K562 (cell line): ENCODE results near the gene JKAMP. TPM values are rescaled to one million over a fixed set of nuclear protein-coding genes. Genes with fewer than 3 reads are reported as not detected.
A peak's percentile ranks its signal among the peaks of the same experiment; 100 is the strongest.

Experiments used
- ADNP ChIP-seq: fragments of 200-800 bp; sonication (Bioruptor generic); IDR thresholded peaks from 2 replicates; pipeline ENCODE4 v1.6.1; 2016; ENCODE audit warnings: missing genetic modification characterization, missing compliant biosample characterization
- HMBOX1 ChIP-seq: sonication (generic); IDR thresholded peaks from 2 replicates; pipeline ENCODE4 v1.6.1; 2016
- MEF2D ChIP-seq: conservative IDR thresholded peaks from 2 replicates; pipeline ENCODE4 v1.6.1; 2016; ENCODE audit warnings: low read depth, missing genetic modification characterization, missing compliant biosample characterization
- NR1H2 ChIP-seq: sonication (generic); formaldehyde crosslinking; IDR thresholded peaks from 2 replicates; pipeline ENCODE4 v1.4.0; 2020; ENCODE audit warnings: mild to moderate bottlenecking, missing genetic modification reagents
- PRPF4 ChIP-seq: fragments of 200-400 bp; formaldehyde crosslinking; IDR thresholded peaks from one replicate; pipeline ENCODE4 v1.6.1; 2017; ENCODE audit warnings: low read length, low read depth, mild to moderate bottlenecking; ENCODE audit not compliant: insufficient read depth, poor library complexity, severe bottlenecking
- SMAD4 ChIP-seq: fragments of 250-450 bp; sonication (Bioruptor Pico); conservative IDR thresholded peaks from 2 replicates; pipeline ENCODE4 v1.8.0; 2021; ENCODE audit warnings: inconsistent platforms, mild to moderate bottlenecking, moderate library complexity
- TAF9B ChIP-seq: fragments of 450-650 bp; IDR thresholded peaks from 2 replicates; pipeline ENCODE4 v1.6.1; 2018; ENCODE audit warnings: mild to moderate bottlenecking; ENCODE audit not compliant: partially characterized antibody
- ZNF3 ChIP-seq: fragments of 250-450 bp; sonication (Bioruptor Pico); IDR thresholded peaks from 2 replicates; pipeline ENCODE4 v1.5.0; 2021; ENCODE audit warnings: mild to moderate bottlenecking, moderate library complexity
- ZNF324 ChIP-seq: fragments of 250-450 bp; sonication (Bioruptor Pico); IDR thresholded peaks from 2 replicates; pipeline ENCODE4 v1.4.0; 2020; ENCODE audit warnings: mild to moderate bottlenecking
- ZNF407 ChIP-seq: fragments of 450-650 bp; IDR thresholded peaks from 2 replicates; pipeline ENCODE4 v1.6.1; 2016; ENCODE audit warnings: low read depth
- ZNF592 ChIP-seq: fragments of 450-650 bp; IDR thresholded peaks from 2 replicates; pipeline ENCODE4 v1.6.1; 2017; ENCODE audit warnings: antibody characterized with exemption, mild to moderate bottlenecking
- ZSCAN29 ChIP-seq: fragments of 450-650 bp; IDR thresholded peaks from 2 replicates; pipeline ENCODE4 v1.6.1; 2017
- polyA plus RNA-seq, 8 experiments: library from polyadenylated mRNA; depleted of rRNA in 4 of 8; stranded (reverse) in 5 of 8; unstranded in 3 of 8; fragments of >200 nt; fragmentation: Nextera tagmentation in 2 of 8; fragmentation: Illumina TruSeq in 1 of 8; extraction: Ambion mirVana in 2 of 8; extraction: Trizol in 1 of 8; gene quantifications; 2 replicates each; pipeline versions ENCODE4 v1.2.1 to v1.2.3, GENCODE V29; 2011 to 2014; ENCODE audit warnings: inconsistent platforms in 1 of 8, missing spikeins in 1 of 8
- total RNA-seq, 7 experiments: library from RNA; depleted of rRNA in 6 of 7; stranded (reverse); fragments of >200 nt in 6 of 7; fragmentation: Illumina TruSeq in 2 of 7; extraction: Trizol in 2 of 7; gene quantifications; 2 replicates each; pipeline versions ENCODE4 v1.2.1 to v1.2.3, GENCODE V29; 2011 to 2021; ENCODE audit warnings: low replicate concordance in 1 of 7

JKAMP gene
- total and polyA plus RNA-seq, 9 of the 15 experiments (the other 6 are each of a cell fraction or from before 2014, with no cell fraction given), result 19.3 to 119 (median 33.8) TPM

GRCh38 chr14:59483819-59484638 lies at the start of gene JKAMP, which contains the start of gene L3HYPDH (continued):
- no peak for TF ChIP-seq HMBOX1
- no peak for TF ChIP-seq ZNF407
- no peak for TF ChIP-seq ZSCAN29
- peak; percentile 52; the same call in 1 of the 2 replicates for TF ChIP-seq SMAD4 (CRISPR knock-in tag)
- no peak for TF ChIP-seq ZNF3 (CRISPR knock-in tag)
- peak; percentile 23 for TF ChIP-seq TAF9B
- no peak for TF ChIP-seq ZNF324 (CRISPR knock-in tag)
- peak; percentile 91 for TF ChIP-seq ZNF592
- TF ChIP-seq MEF2D, result no peak
- TF ChIP-seq NR1H2 (CRISPR knock-in tag), result 0 out of 2 replicates have a peak, but pooled peaks have one; percentile 67
- peak; percentile 45 for TF ChIP-seq PRPF4
- no peak for TF ChIP-seq ADNP (tag)
